ENCODE measurements around the gene BDKRB2.
A peak's percentile ranks its signal among the peaks of the same experiment; 100 is the strongest.

Gene BDKRB2

GRCh38 chr14:96204151-96205058, at the start of gene BDKRB2:
BDKRB2 (plus strand) TSS chr14:96204839; CDS start chr14:96237108, 32,269 bp downstream.
- TF ChIP-seq, protein P1, sequence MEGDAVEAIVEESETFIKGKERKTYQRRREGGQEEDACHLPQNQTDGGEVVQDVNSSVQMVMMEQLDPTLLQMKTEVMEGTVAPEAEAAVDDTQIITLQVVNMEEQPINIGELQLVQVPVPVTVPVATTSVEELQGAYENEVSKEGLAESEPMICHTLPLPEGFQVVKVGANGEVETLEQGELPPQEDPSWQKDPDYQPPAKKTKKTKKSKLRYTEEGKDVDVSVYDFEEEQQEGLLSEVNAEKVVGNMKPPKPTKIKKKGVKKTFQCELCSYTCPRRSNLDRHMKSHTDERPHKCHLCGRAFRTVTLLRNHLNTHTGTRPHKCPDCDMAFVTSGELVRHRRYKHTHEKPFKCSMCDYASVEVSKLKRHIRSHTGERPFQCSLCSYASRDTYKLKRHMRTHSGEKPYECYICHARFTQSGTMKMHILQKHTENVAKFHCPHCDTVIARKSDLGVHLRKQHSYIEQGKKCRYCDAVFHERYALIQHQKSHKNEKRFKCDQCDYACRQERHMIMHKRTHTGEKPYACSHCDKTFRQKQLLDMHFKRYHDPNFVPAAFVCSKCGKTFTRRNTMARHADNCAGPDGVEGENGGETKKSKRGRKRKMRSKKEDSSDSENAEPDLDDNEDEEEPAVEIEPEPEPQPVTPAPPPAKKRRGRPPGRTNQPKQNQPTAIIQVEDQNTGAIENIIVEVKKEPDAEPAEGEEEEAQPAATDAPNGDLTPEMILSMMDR (IDR thresholded peaks at IDR 0.05; ENCODE audit: low read depth, low read length, missing control alignments): no peak
- in situ Hi-C loops (cut with HindIII; ENCODE audit: low sequenced_read_pairs): no loop called here
- H3K4me3 ChIP-seq (ENCODE audit: low read depth, low read length): peak within 1 kb of the TSS; percentile 42
- peak; percentile 26 for DNase-seq (ENCODE audit: low read depth)

DNA sequence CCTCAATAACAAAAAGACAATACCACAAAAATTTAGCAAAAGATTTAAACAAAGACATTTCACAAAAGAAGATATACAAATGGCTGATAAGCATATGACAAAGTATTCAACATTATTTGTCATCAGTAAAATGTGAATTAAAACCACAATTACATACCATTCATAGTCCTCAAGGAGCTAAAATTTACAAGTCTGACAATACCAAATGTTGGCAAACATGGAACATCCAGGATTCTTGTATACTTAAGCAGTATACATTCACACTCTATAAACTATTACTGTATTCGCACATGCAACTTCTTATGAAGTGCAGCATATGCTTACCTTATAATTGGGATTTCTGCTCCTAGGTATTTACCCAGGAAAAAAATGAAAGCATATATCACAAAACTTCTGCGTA, 49.7 kb upstream of the BDKRB2 start:
- no peak for DNase-seq (ENCODE audit: low read depth)
- in situ Hi-C loops (cut with HindIII; ENCODE audit: low sequenced_read_pairs): no loop called here
- TF ChIP-seq, protein P1 (IDR thresholded peaks at IDR 0.05; ENCODE audit: low read depth, low read length, missing control alignments): no peak
- H3K4me3 ChIP-seq (ENCODE audit: low read depth, low read length): no peak overlapping the region

GRCh38 chr14:96156804-96157760, 47.6 kb upstream of the BDKRB2 start:
- TF ChIP-seq, protein P1 (IDR thresholded peaks at IDR 0.05; ENCODE audit: low read depth, low read length, missing control alignments): no peak
- in situ Hi-C loops (cut with HindIII; ENCODE audit: low sequenced_read_pairs): no loop called here
- no peak for DNase-seq (ENCODE audit: low read depth)
- no peak overlapping the region for H3K4me3 ChIP-seq (ENCODE audit: low read depth, low read length)

- in situ Hi-C loops (cut with HindIII; ENCODE audit: low sequenced_read_pairs): no loop called here
- no peak for DNase-seq (ENCODE audit: low read depth)
- H3K4me3 ChIP-seq (ENCODE audit: low read depth, low read length): no peak overlapping the region
- TF ChIP-seq, protein P1 (IDR thresholded peaks at IDR 0.05; ENCODE audit: low read depth, low read length, missing control alignments): no peak
Measured at GRCh38 chr14:96158735-96159134, 45.9 kb upstream of the BDKRB2 start.

- no peak for DNase-seq (ENCODE audit: low read depth)
- TF ChIP-seq, protein P1 (IDR thresholded peaks at IDR 0.05; ENCODE audit: low read depth, low read length, missing control alignments): no peak
- no peak overlapping the region for H3K4me3 ChIP-seq (ENCODE audit: low read depth, low read length)
- in situ Hi-C loops (cut with HindIII; ENCODE audit: low sequenced_read_pairs): no loop called here
Measured at GRCh38 chr14:96160076-96160912, 44.3 kb upstream of the BDKRB2 start.

Data from astrocyte of the cerebellum (primary cell).